Keratinocyte (primary cell): ENCODE measurements around the gene ABCC6. TPM values are rescaled to one million over a fixed set of nuclear protein-coding genes. Genes with fewer than 3 reads are reported as not detected.

Source experiments
- DNase-seq: peaks from one replicate; pipeline ENCODE4 v3.0.0-alpha.2; 2011; ENCODE audit warnings: low read depth, missing footprints, low spot score
- FAIRE-seq: peaks from 2 replicates; lab custom pipeline; 2011; peaks lifted over from hg19 to GRCh38; lab: Jason Lieb, UNC
- H2AFZ ChIP-seq: 2 replicates; pipeline ENCODE4 v1.6.0; 2012; ENCODE audit warnings: low read length, control low read depth, inconsistent platforms; ENCODE audit not compliant: control insufficient read depth
- H3K27ac ChIP-seq: 2 replicates; pipeline ENCODE4 v1.5.1; 2011; ENCODE audit warnings: low read length; ENCODE audit not compliant: control insufficient read depth, insufficient read depth
- H3K27me3 ChIP-seq: 3 replicates; pipeline ENCODE4 v1.6.0; 2011; ENCODE audit warnings: low read length; ENCODE audit not compliant: control insufficient read depth, insufficient read depth; ENCODE audit errors: extremely low read depth
- H3K36me3 ChIP-seq, 2 experiments: 2 replicates in 1 of 2; 3 replicates in 1 of 2; pipeline ENCODE4 v1.5.1; 2011; ENCODE audit warnings: low read length in 2 of 2, mild to moderate bottlenecking in 1 of 2; ENCODE audit not compliant: control insufficient read depth in 2 of 2, insufficient read depth in 2 of 2; ENCODE audit errors: extremely low read depth in 1 of 2
- H3K4me1 ChIP-seq: 3 replicates; pipeline ENCODE4 v1.5.1; 2011; ENCODE audit warnings: low read length; ENCODE audit not compliant: control insufficient read depth, insufficient read depth; ENCODE audit errors: extremely low read depth
- H3K4me2 ChIP-seq: 3 replicates; pipeline ENCODE4 v1.6.0; 2011; ENCODE audit warnings: low read depth, low read length; ENCODE audit not compliant: control insufficient read depth, insufficient read depth; ENCODE audit errors: extremely low read depth
- H3K4me3 ChIP-seq, 3 experiments: fragments of 200-600 bp in 1 of 3; sonication (generic) in 1 of 3; 2 replicates in 2 of 3; 3 replicates in 1 of 3; pipeline ENCODE4 v1.5.1; 2011 to 2016; ENCODE audit warnings: low read length in 3 of 3, mild to moderate bottlenecking in 3 of 3, control low read depth in 2 of 3, inconsistent platforms in 1 of 3, low read depth in 1 of 3, mixed read lengths in 1 of 3, mixed run types in 1 of 3, moderate library complexity in 1 of 3; ENCODE audit not compliant: control insufficient read depth in 2 of 3, insufficient read depth in 2 of 3; ENCODE audit errors: extremely low read depth in 1 of 3
- H3K79me2 ChIP-seq: 2 replicates; pipeline ENCODE4 v1.6.0; 2012; ENCODE audit warnings: low read length; ENCODE audit not compliant: control insufficient read depth, insufficient read depth
- H3K9ac ChIP-seq: 3 replicates; pipeline ENCODE4 v1.6.0; 2011; ENCODE audit warnings: low read length; ENCODE audit not compliant: control insufficient read depth, insufficient read depth; ENCODE audit errors: extremely low read depth
- H3K9me1 ChIP-seq: 3 replicates; pipeline ENCODE4 v1.6.0; 2011; ENCODE audit warnings: low read length; ENCODE audit not compliant: control insufficient read depth, insufficient read depth; ENCODE audit errors: extremely low read depth
- H3K9me3 ChIP-seq: 2 replicates; pipeline ENCODE4 v1.5.1; 2012; ENCODE audit warnings: low read depth, low read length; ENCODE audit not compliant: control insufficient read depth
- H4K20me1 ChIP-seq: 3 replicates; pipeline ENCODE4 v1.6.0; 2011; ENCODE audit warnings: low read length; ENCODE audit not compliant: control insufficient read depth, insufficient read depth; ENCODE audit errors: extremely low read depth
- EZH2 ChIP-seq: IDR thresholded peaks from one replicate; pipeline ENCODE4 v1.6.1; 2012; ENCODE audit warnings: inconsistent platforms, mild to moderate bottlenecking, low read length, moderate library complexity
- dilution Hi-C: fragments of 300-500 bp; cut with MboI; formaldehyde crosslinking; loops from one replicate; pipeline ENCODE4 v1.7.0; 2020; ENCODE audit warnings: low sequenced_read_pairs; ENCODE audit not compliant: extremely low pct_ligation_motif_present
- polyA plus RNA-seq, 5 experiments: library from polyadenylated mRNA; depleted of rRNA in 3 of 5; stranded (reverse) in 3 of 5; stranded (forward) in 1 of 5; unstranded in 1 of 5; fragments of >200 nt; gene quantifications; 1 replicate in 1 of 5; 2 replicates in 3 of 5; 3 replicates in 1 of 5; pipeline versions ENCODE4 v1.2.1 to v1.2.3, GENCODE V29; 2011 to 2012; ENCODE audit warnings: missing spikeins in 2 of 5, low read depth in 1 of 5, low replicate concordance in 1 of 5
- TF ChIP-seq, protein P1 (sequence below), 3 experiments: IDR thresholded peaks in 1 of 3; conservative IDR thresholded peaks in 1 of 3; optimal IDR thresholded peaks in 1 of 3; 2 replicates in 2 of 3; 3 replicates in 1 of 3; pipeline versions ENCODE3 to v1.5.1; 2011; ENCODE audit warnings: low read length in 3 of 3, mild to moderate bottlenecking in 3 of 3, moderate library complexity in 2 of 3, control low read depth in 1 of 3, inconsistent platforms in 1 of 3; ENCODE audit not compliant: insufficient read depth in 2 of 3; ENCODE audit errors: extremely low read depth in 1 of 3

ABCC6 gene
- polyA plus RNA-seq, 1 donor (not counting 4 experiments of a cell fraction or from before 2014, with no cell fraction given), result not detected

- no peak for TF ChIP-seq EZH2
- TF ChIP-seq, protein P1, sequence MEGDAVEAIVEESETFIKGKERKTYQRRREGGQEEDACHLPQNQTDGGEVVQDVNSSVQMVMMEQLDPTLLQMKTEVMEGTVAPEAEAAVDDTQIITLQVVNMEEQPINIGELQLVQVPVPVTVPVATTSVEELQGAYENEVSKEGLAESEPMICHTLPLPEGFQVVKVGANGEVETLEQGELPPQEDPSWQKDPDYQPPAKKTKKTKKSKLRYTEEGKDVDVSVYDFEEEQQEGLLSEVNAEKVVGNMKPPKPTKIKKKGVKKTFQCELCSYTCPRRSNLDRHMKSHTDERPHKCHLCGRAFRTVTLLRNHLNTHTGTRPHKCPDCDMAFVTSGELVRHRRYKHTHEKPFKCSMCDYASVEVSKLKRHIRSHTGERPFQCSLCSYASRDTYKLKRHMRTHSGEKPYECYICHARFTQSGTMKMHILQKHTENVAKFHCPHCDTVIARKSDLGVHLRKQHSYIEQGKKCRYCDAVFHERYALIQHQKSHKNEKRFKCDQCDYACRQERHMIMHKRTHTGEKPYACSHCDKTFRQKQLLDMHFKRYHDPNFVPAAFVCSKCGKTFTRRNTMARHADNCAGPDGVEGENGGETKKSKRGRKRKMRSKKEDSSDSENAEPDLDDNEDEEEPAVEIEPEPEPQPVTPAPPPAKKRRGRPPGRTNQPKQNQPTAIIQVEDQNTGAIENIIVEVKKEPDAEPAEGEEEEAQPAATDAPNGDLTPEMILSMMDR (optimal IDR thresholded peaks at IDR 0.05 in 1 of 3, IDR thresholded peaks at IDR 0.05 in 1 of 3, conservative IDR thresholded peaks at IDR 0.05 in 1 of 3; ENCODE audit: extremely low read depth in 1 of 3, insufficient read depth in 2 of 3, low read length in 3 of 3), result no peak
- H3K36me3 ChIP-seq, result peaks cover 23 to 29% of the 10 kb centered on the region in 2 experiments
- no peak overlapping the region for H3K4me3 ChIP-seq
- H3K4me2 ChIP-seq, result no peak overlapping the region
- no peak overlapping the region for H3K27ac ChIP-seq
- H3K9me1 ChIP-seq, result no peaks in the 10 kb centered on the region
- dilution Hi-C loops, result no loop called here
- H3K79me2 ChIP-seq, result no peaks in the 10 kb centered on the region
- no peak for DNase-seq
- no peaks in the 10 kb centered on the region for H3K4me1 ChIP-seq
- no peak for FAIRE-seq
- no peaks in the 10 kb centered on the region for H3K9me3 ChIP-seq
- no peaks in the 10 kb centered on the region for H3K27me3 ChIP-seq
- H2AFZ ChIP-seq, result no peak overlapping the region
- H3K9ac ChIP-seq, result no peak overlapping the region
- H4K20me1 ChIP-seq, result no peaks in the 10 kb centered on the region
Measured at GRCh38 chr16:16131204-16131603, 92.1 kb downstream of the ABCC6 start.

- H2AFZ ChIP-seq, result no peak overlapping the region
- no peak for TF ChIP-seq EZH2
- TF ChIP-seq, protein P1 (optimal IDR thresholded peaks at IDR 0.05 in 1 of 3, IDR thresholded peaks at IDR 0.05 in 1 of 3, conservative IDR thresholded peaks at IDR 0.05 in 1 of 3; ENCODE audit: extremely low read depth in 1 of 3, insufficient read depth in 2 of 3, low read length in 3 of 3), result peak; percentile 69 to 81 (median 81)
- peaks cover 31% of the 10 kb centered on the region in 2 experiments for H3K36me3 ChIP-seq
- H3K9ac ChIP-seq, result no peak overlapping the region
- H3K79me2 ChIP-seq, result no peaks in the 10 kb centered on the region
- FAIRE-seq, result peak; percentile 36
- H4K20me1 ChIP-seq, result no peaks in the 10 kb centered on the region
- no peak overlapping the region for H3K4me2 ChIP-seq
- DNase-seq, result no peak
- H3K9me3 ChIP-seq, result peaks cover 5% of the 10 kb centered on the region
- dilution Hi-C loops, result no loop called here
- no peaks in the 10 kb centered on the region for H3K9me1 ChIP-seq
- no peak overlapping the region for H3K4me3 ChIP-seq
- no peaks in the 10 kb centered on the region for H3K27me3 ChIP-seq
- no peak overlapping the region for H3K27ac ChIP-seq
- no peaks in the 10 kb centered on the region for H3K4me1 ChIP-seq
Measured at GRCh38 chr16:16127469-16128116, 95.7 kb downstream of the ABCC6 start.
